ENCODE data around the gene PXDN.

DNA sequence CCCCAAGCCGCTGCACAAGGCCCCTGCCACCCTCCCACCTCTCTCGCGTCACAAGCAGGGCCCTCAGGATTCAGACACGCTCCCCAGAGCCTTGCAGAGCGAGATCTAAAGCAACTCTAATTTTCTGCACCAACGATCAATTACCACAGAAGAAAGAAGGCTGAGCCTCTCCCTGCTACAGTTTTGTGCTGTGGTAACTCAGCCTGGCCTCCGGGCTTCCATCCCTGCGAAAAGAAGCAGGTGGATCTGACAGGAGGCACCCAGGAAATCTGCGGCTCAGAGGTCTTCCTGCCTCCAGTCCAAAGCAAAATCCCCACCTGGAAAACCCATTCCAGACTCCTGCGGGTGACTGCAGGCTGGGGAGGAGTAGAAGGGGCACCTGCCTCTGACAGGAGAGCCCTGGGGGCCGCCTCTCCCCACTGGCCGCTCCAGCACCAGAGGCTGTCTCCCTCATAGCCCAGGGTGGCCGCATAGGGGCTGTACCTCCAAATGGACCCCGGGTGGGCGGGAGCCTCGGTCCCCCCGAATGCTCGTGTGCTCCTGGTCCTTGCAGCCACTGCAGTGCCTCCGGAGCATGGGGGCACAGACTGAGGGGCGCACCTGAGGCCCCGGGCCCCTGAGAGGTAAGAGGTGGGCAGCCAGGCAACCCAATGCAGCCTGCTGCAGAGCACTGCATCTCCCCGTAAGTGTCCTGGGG is 31.0 kb downstream of the PXDN start:
- TF ChIP-seq POLR2A (IDR thresholded peaks at IDR 0.05) (no peak), EP300 (IDR thresholded peaks at IDR 0.05) (no peak), POLR2AphosphoS5 (IDR thresholded peaks at IDR 0.05) (no peak)
- TF ChIP-seq, protein P1, sequence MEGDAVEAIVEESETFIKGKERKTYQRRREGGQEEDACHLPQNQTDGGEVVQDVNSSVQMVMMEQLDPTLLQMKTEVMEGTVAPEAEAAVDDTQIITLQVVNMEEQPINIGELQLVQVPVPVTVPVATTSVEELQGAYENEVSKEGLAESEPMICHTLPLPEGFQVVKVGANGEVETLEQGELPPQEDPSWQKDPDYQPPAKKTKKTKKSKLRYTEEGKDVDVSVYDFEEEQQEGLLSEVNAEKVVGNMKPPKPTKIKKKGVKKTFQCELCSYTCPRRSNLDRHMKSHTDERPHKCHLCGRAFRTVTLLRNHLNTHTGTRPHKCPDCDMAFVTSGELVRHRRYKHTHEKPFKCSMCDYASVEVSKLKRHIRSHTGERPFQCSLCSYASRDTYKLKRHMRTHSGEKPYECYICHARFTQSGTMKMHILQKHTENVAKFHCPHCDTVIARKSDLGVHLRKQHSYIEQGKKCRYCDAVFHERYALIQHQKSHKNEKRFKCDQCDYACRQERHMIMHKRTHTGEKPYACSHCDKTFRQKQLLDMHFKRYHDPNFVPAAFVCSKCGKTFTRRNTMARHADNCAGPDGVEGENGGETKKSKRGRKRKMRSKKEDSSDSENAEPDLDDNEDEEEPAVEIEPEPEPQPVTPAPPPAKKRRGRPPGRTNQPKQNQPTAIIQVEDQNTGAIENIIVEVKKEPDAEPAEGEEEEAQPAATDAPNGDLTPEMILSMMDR (IDR thresholded peaks at IDR 0.05), result no peak

All from stomach (tissue), 4 donors.